H1 (cell line): ENCODE measurements around the gene LVRN. TPM values are rescaled to one million over a fixed set of nuclear protein-coding genes. Genes with fewer than 3 reads are reported as not detected.

ENCODE experiments used
- CTCF ChIA-PET: fragments of 300-600 bp; sonication (Branson Sonifier 250); formaldehyde crosslinking; loops from one replicate; lab custom pipeline; 2021; ENCODE audit not compliant: partially characterized antibody; lab: Charles Lee
- POLR2A ChIA-PET: fragments of 300-600 bp; sonication (Branson Sonifier 250); formaldehyde crosslinking; loops from one replicate; lab custom pipeline; 2021; ENCODE audit warnings: inconsistent platforms; ENCODE audit not compliant: partially characterized antibody; lab: Charles Lee
- DNase-seq, 2 experiments: peaks; one replicate each; pipeline versions ENCODE4 v3.0.0 to v3.0.0-alpha.2; 2010 to 2022; ENCODE audit warnings: low spot score in 2 of 2, low read depth in 1 of 2, mixed read lengths in 1 of 2
- FAIRE-seq: peaks from 2 replicates; lab custom pipeline; 2011; peaks lifted over from hg19 to GRCh38; lab: Jason Lieb, UNC
- H2AFZ ChIP-seq: 2 replicates; pipeline ENCODE4 v1.8.1; 2012; ENCODE audit warnings: low read length, inconsistent platforms
- H2AK5ac ChIP-seq: 2 replicates; pipeline ENCODE4 v1.6.1; 2013; ENCODE audit warnings: low read depth, low read length
- H2BK120ac ChIP-seq: replicated peaks from 2 replicates; pipeline ENCODE3; 2013; ENCODE audit warnings: low read depth, low read length, inconsistent platforms
- H2BK12ac ChIP-seq: 2 replicates; pipeline ENCODE4 v1.6.1; 2013; ENCODE audit warnings: low read depth, low read length
- H2BK15ac ChIP-seq: 2 replicates; pipeline ENCODE4 v1.6.1; 2013; ENCODE audit warnings: low read length
- H2BK20ac ChIP-seq: 2 replicates; pipeline ENCODE4 v1.6.1; 2013; ENCODE audit warnings: low read length
- H2BK5ac ChIP-seq: 2 replicates; pipeline ENCODE4 v1.6.1; 2013; ENCODE audit warnings: low read depth, low read length
- H3K14ac ChIP-seq: 2 replicates; pipeline ENCODE4 v1.6.1; 2013; ENCODE audit warnings: inconsistent platforms; ENCODE audit not compliant: insufficient read length
- H3K18ac ChIP-seq: 2 replicates; pipeline ENCODE4 v1.6.1; 2013; ENCODE audit warnings: low read length; ENCODE audit errors: extremely low read depth
- H3K23ac ChIP-seq: 2 replicates; pipeline ENCODE4 v1.6.1; 2013; ENCODE audit warnings: inconsistent platforms; ENCODE audit not compliant: insufficient read length
- H3K23me2 ChIP-seq: 2 replicates; pipeline ENCODE4 v1.6.1; 2013; ENCODE audit warnings: low read depth, low read length
- H3K27ac ChIP-seq: 2 replicates; pipeline ENCODE4 v1.6.1; 2011; ENCODE audit warnings: low read depth, low read length, inconsistent platforms
- H3K27me3 ChIP-seq, 4 experiments: replicated peaks in 1 of 4; 1 replicate in 1 of 4; 2 replicates in 3 of 4; pipeline versions ENCODE4 v1.6.1 to v1.8.1; 2011 to 2013; ENCODE audit warnings: low read length in 3 of 4, mild to moderate bottlenecking in 3 of 4, inconsistent platforms in 2 of 4, mixed read lengths in 2 of 4, moderate library complexity in 1 of 4; ENCODE audit not compliant: control insufficient read depth in 3 of 4, insufficient read depth in 3 of 4; ENCODE audit errors: extremely low read depth in 1 of 4
- H3K36me3 ChIP-seq, 4 experiments: 2 replicates each; pipeline versions ENCODE4 v1.6.1 to v1.8.1; 2011 to 2013; ENCODE audit warnings: mild to moderate bottlenecking in 4 of 4, low read length in 3 of 4, moderate library complexity in 2 of 4, control low read depth in 1 of 4, inconsistent platforms in 1 of 4; ENCODE audit not compliant: insufficient read depth in 4 of 4, control insufficient read depth in 2 of 4
- H3K4ac ChIP-seq: replicated peaks from 2 replicates; pipeline ENCODE3; 2013; ENCODE audit warnings: low read length, low read depth, mixed read lengths, inconsistent platforms; ENCODE audit not compliant: insufficient read length
- H3K4me1 ChIP-seq, 4 experiments: replicated peaks in 1 of 4; 1 replicate in 1 of 4; 2 replicates in 3 of 4; pipeline versions ENCODE4 v1.6.1 to v1.8.1; 2011 to 2013; ENCODE audit warnings: low read length in 3 of 4, inconsistent platforms in 2 of 4, mixed read lengths in 1 of 4; ENCODE audit not compliant: insufficient read depth in 4 of 4, control insufficient read depth in 3 of 4
- H3K4me2 ChIP-seq, 2 experiments: 2 replicates each; pipeline versions ENCODE4 v1.6.1 to v1.8.1; 2011 to 2013; ENCODE audit warnings: low read depth in 2 of 2, low read length in 2 of 2, control low read depth in 1 of 2, inconsistent platforms in 1 of 2, mild to moderate bottlenecking in 1 of 2; ENCODE audit not compliant: insufficient read depth in 1 of 2
- H3K4me3 ChIP-seq, 4 experiments: fragments of 200-600, 300-600 bp in 1 of 4; sonication (generic), shearing (Covaris generic), sonication (Bioruptor Twin) in 1 of 4; 2 replicates each; pipeline versions ENCODE4 v1.5.1 to v1.8.1; 2011 to 2016; ENCODE audit warnings: low read length in 4 of 4, low read depth in 3 of 4, control low read depth in 2 of 4, inconsistent platforms in 2 of 4, mild to moderate bottlenecking in 2 of 4, mixed read lengths in 1 of 4, moderate library complexity in 1 of 4; ENCODE audit not compliant: insufficient read depth in 2 of 4; ENCODE audit errors: extremely low read depth in 1 of 4
- H3K56ac ChIP-seq: replicated peaks from 2 replicates; pipeline ENCODE3; 2013; ENCODE audit warnings: low read depth, mild to moderate bottlenecking, mixed read lengths, low read length, inconsistent platforms; ENCODE audit not compliant: insufficient read length
- H3K79me1 ChIP-seq: 2 replicates; pipeline ENCODE4 v1.6.1; 2013; ENCODE audit warnings: low read depth, low read length, control low read depth
- H3K79me2 ChIP-seq, 2 experiments: 2 replicates each; pipeline versions ENCODE4 v1.6.1 to v1.8.1; 2012 to 2013; ENCODE audit warnings: low read length in 2 of 2, mild to moderate bottlenecking in 2 of 2, inconsistent platforms in 1 of 2; ENCODE audit not compliant: insufficient read depth in 2 of 2, control insufficient read depth in 1 of 2
- H3K9ac ChIP-seq, 4 experiments: replicated peaks in 1 of 4; 1 replicate in 1 of 4; 2 replicates in 3 of 4; pipeline versions ENCODE4 v1.6.1 to v1.8.1; 2011 to 2013; ENCODE audit warnings: low read depth in 3 of 4, low read length in 3 of 4, control low read depth in 2 of 4, mild to moderate bottlenecking in 2 of 4, moderate library complexity in 2 of 4, inconsistent platforms in 1 of 4; ENCODE audit errors: extremely low read depth in 1 of 4
- H3K9me3 ChIP-seq, 2 experiments: 2 replicates each; pipeline versions ENCODE4 v1.6.1 to v1.8.1; 2012 to 2013; ENCODE audit warnings: mild to moderate bottlenecking in 2 of 2, moderate library complexity in 2 of 2, control low read depth in 1 of 2, inconsistent platforms in 1 of 2, low read depth in 1 of 2, low read length in 1 of 2, mixed read lengths in 1 of 2; ENCODE audit not compliant: insufficient read depth in 2 of 2
- H4K20me1 ChIP-seq, 2 experiments: replicated peaks in 1 of 2; 2 replicates each; pipeline versions ENCODE3 to v1.8.1; 2011 to 2013; ENCODE audit warnings: inconsistent platforms in 2 of 2, low read length in 2 of 2, mild to moderate bottlenecking in 1 of 2; ENCODE audit not compliant: insufficient read depth in 2 of 2, control insufficient read depth in 1 of 2
- H4K5ac ChIP-seq: 2 replicates; pipeline ENCODE4 v1.6.1; 2013; ENCODE audit warnings: low read length, low read depth, mixed read lengths, inconsistent platforms; ENCODE audit not compliant: insufficient read length
- H4K8ac ChIP-seq: 2 replicates; pipeline ENCODE4 v1.8.0; 2013; ENCODE audit warnings: mild to moderate bottlenecking, moderate library complexity, low read length, inconsistent platforms; ENCODE audit not compliant: insufficient read depth; ENCODE audit errors: extremely low read depth
- H4K91ac ChIP-seq: replicated peaks from 2 replicates; pipeline ENCODE3; 2013; ENCODE audit warnings: low read length, mixed read lengths, inconsistent platforms; ENCODE audit not compliant: insufficient read length
- CBX8 ChIP-seq: fragments of 300-800, 300-1000 bp; sonication (generic); IDR thresholded peaks from 2 replicates; pipeline ENCODE4 v1.7.1; 2016; ENCODE audit warnings: low read depth, low read length, borderline replicate concordance
- CTCF ChIP-seq, 3 experiments: IDR thresholded peaks; 1 replicate in 2 of 3; 2 replicates in 1 of 3; pipeline versions ENCODE4 v1.5.1 to v1.6.1; 2011; ENCODE audit warnings: low read length in 3 of 3, mild to moderate bottlenecking in 3 of 3, inconsistent platforms in 2 of 3, low read depth in 1 of 3, moderate library complexity in 1 of 3; ENCODE audit not compliant: insufficient read depth in 1 of 3; ENCODE audit errors: control extremely low read depth in 1 of 3
- JUND ChIP-seq: IDR thresholded peaks from 2 replicates; pipeline ENCODE4 v1.6.1; 2011; ENCODE audit warnings: mild to moderate bottlenecking, improper control_type of control experiment, low read length
- RAD21 ChIP-seq, 2 experiments: IDR thresholded peaks in 1 of 2; conservative IDR thresholded peaks in 1 of 2; 2 replicates each; pipeline ENCODE4 v1.6.1; 2011; ENCODE audit warnings: low read depth in 2 of 2, low read length in 2 of 2, improper control_type of control experiment in 1 of 2, inconsistent platforms in 1 of 2, mild to moderate bottlenecking in 1 of 2, moderate library complexity in 1 of 2
- WGBS, 2 experiments: shearing (Covaris generic) in 1 of 2; methylation state at CpG; one replicate each; pipeline versions ENCODE4 v1.1.6 to v1.1.7; 2013 to 2015; ENCODE audit warnings: low lambda C conversion rate in 2 of 2, mixed read lengths in 2 of 2, inconsistent platforms in 1 of 2, low coverage in 1 of 2, missing lambda C conversion rate in 1 of 2; ENCODE audit not compliant: insufficient replicate concordance in 2 of 2, insufficient coverage in 1 of 2, insufficient read length in 1 of 2; ENCODE audit errors: extremely low coverage in 1 of 2, missing lambda C conversion rate in 1 of 2; 5-methylcytosine and 5-hydroxymethylcytosine counted together
- polyA plus RNA-seq, 7 experiments: library from polyadenylated mRNA; depleted of rRNA in 3 of 7; stranded (reverse) in 5 of 7; unstranded in 2 of 7; fragments of >200 nt in 5 of 7; fragments of 200-250 nt in 2 of 7; gene quantifications; 1 replicate in 5 of 7; 2 replicates in 1 of 7; 4 replicates in 1 of 7; pipeline versions ENCODE4 v1.2.1 to v1.2.3, GENCODE V29; 2011 to 2013; ENCODE audit warnings: missing spikeins in 2 of 7, mixed read lengths in 2 of 7
- total RNA-seq: library from RNA; stranded (reverse); fragmentation: NEBNext Ultra II Directional; extraction: Animal tissue kit (Norgen Biotek cat#: 25700); gene quantifications from 2 replicates; pipeline ENCODE4 v1.2.1, GENCODE V29; 2021

LVRN gene
- total and polyA plus RNA-seq, 2 of the 8 experiments (the other 6 are each of a cell fraction or from before 2014, with no cell fraction given), result 0.08 to 0.09 TPM

GRCh38 chr5:116032094-116032517 lies 69.8 kb downstream of the LVRN start, which contains the start of gene ARL14EPL:
ARL14EPL (plus strand) TSS chr5:116032472; CDS start chr5:116051466, 18,994 bp downstream.
- Histone ChIP-seq H3K4me3 (no peak within 1 kb of the TSS), H3K23me2 (no peaks in the 10 kb centered on the region), H2BK5ac (no peak within 1 kb of the TSS), H3K4me2 (no peak within 1 kb of the TSS), H3K14ac (no peak within 1 kb of the TSS), H3K9me3 (no peaks in the 10 kb centered on the region), H3K56ac (no peak within 1 kb of the TSS), H4K91ac (no peak within 1 kb of the TSS), H4K8ac (no peak within 1 kb of the TSS), H3K79me1 (no peaks in the 10 kb centered on the region), H4K5ac (no peak within 1 kb of the TSS), H3K27me3 (no peaks in the 10 kb centered on the region; a peak in 1 of 7 replicates), H4K20me1 (no peaks in the 10 kb centered on the region), H3K27ac (no peak within 1 kb of the TSS), H2BK15ac (no peak within 1 kb of the TSS), H3K4me1 (no peaks in the 10 kb centered on the region), H3K9ac (no peak within 1 kb of the TSS), H2BK120ac (no peak within 1 kb of the TSS), H2BK12ac (no peak within 1 kb of the TSS), H3K79me2 (no peaks in the 10 kb centered on the region), H3K18ac (no peak within 1 kb of the TSS), H2BK20ac (no peak within 1 kb of the TSS), H3K23ac (no peak within 1 kb of the TSS), H2AK5ac (no peak within 1 kb of the TSS), H3K36me3 (no peaks in the 10 kb centered on the region), H3K4ac (no peak within 1 kb of the TSS), H2AFZ (no peak within 1 kb of the TSS)
- TF ChIP-seq CBX8, result no peak
- TF ChIP-seq JUND, result peak; percentile 65
- TF ChIP-seq CTCF (IDR thresholded peaks at IDR 0.05; ENCODE audit: control extremely low read depth in 1 of 3, insufficient read depth in 1 of 3, low read depth in 1 of 3, low read length in 3 of 3), result peak; percentile 46 to 51 (median 49)
- peak; percentile 70 to 78 for TF ChIP-seq RAD21 (IDR thresholded peaks at IDR 0.05 in 1 of 2, conservative IDR thresholded peaks at IDR 0.05 in 1 of 2; ENCODE audit: low read depth in 2 of 2, low read length in 2 of 2)
- FAIRE-seq, result peak; percentile 72
- WGBS, 2 experiments, result 73% methylated on average over 9 of the region's 9 CpGs; no CpG with 5 or more reads in 1 of the 2 experiments
- ChIA-PET CTCF (interaction anchor here (0.6 to 2.5 kb wide), 8 partner anchors 10 to 470 kb away, joined by 3 to 10 read pairs (median 4); no protein-coding TSS in a partner anchor), POLR2A (no interaction called here)
- DNase-seq, result peak in 1 of 2 experiments; percentile 15
